B cell (primary cell): ENCODE measurements around the gene PEBP1. TPM values are rescaled to one million over a fixed set of nuclear protein-coding genes. Genes with fewer than 3 reads are reported as not detected.

ENCODE experiments used
- ATAC-seq: fragments of 200-7000 bp; cut with Tn5 transposase; one replicate; pipeline ENCODE4 v1.10.0; 2021; ENCODE audit warnings: low read depth, mild to moderate bottlenecking, moderate number of reproducible peaks, moderate library complexity
- CTCF ChIA-PET: fragments of 350-600 bp; sonication (Branson Sonifier 250); formaldehyde crosslinking; loops from one replicate; lab custom pipeline; 2021; ENCODE audit warnings: antibody characterized with exemption, inconsistent platforms; lab: Charles Lee
- POLR2A ChIA-PET: fragments of 350-600 bp; sonication (Branson Sonifier 250); formaldehyde crosslinking; loops from one replicate; lab custom pipeline; 2021; ENCODE audit warnings: antibody characterized with exemption; lab: Charles Lee
- DNase-seq: peaks from one replicate; pipeline ENCODE4 v3.0.0; 2013
- H2AFZ ChIP-seq: 2 replicates; pipeline ENCODE4 v1.6.1; 2012; ENCODE audit warnings: mild to moderate bottlenecking, low read depth, low read length; ENCODE audit not compliant: insufficient read depth, poor library complexity, severe bottlenecking
- H3K27ac ChIP-seq, 2 donors: 1 replicate in 1 of 2; 2 replicates in 1 of 2; pipeline ENCODE4 v1.5.1; 2012 to 2013; ENCODE audit warnings: low read length in 2 of 2, mild to moderate bottlenecking in 2 of 2, moderate library complexity in 1 of 2
- H3K27me3 ChIP-seq, 4 experiments: fragments of 200-600 bp in 1 of 4; sonication (generic) in 1 of 4; replicated peaks in 1 of 4; 1 replicate in 2 of 4; 2 replicates in 2 of 4; pipeline versions ENCODE4 v1.6.1 to v1.7.0; 2013 to 2016; ENCODE audit warnings: low read length in 3 of 4, mild to moderate bottlenecking in 2 of 4, mixed read lengths in 1 of 4, moderate library complexity in 1 of 4; ENCODE audit not compliant: insufficient read depth in 4 of 4, control insufficient read depth in 3 of 4; ENCODE audit errors: control extremely low read depth in 1 of 4
- H3K36me3 ChIP-seq, 2 experiments: replicated peaks in 1 of 2; 1 replicate in 1 of 2; 2 replicates in 1 of 2; pipeline versions ENCODE4 v1.6.1 to v1.7.1; 2013; ENCODE audit warnings: low read length in 1 of 2; ENCODE audit not compliant: insufficient read depth in 2 of 2, control insufficient read depth in 1 of 2; ENCODE audit errors: control extremely low read depth in 1 of 2, extremely low read depth in 1 of 2
- H3K4me1 ChIP-seq, 2 donors: fragments of 200-600 bp in 1 of 2; sonication (generic) in 1 of 2; 1 replicate in 1 of 2; 2 replicates in 1 of 2; pipeline versions ENCODE4 v1.5.1 to v1.6.1; 2013 to 2017; ENCODE audit warnings: low read length in 2 of 2; ENCODE audit not compliant: control insufficient read depth in 2 of 2, insufficient read depth in 2 of 2
- H3K4me2 ChIP-seq: replicated peaks from 2 replicates; pipeline ENCODE3; 2012; ENCODE audit warnings: mild to moderate bottlenecking, low read depth, low read length; ENCODE audit not compliant: poor library complexity, severe bottlenecking
- H3K4me3 ChIP-seq, 5 experiments: fragments of 200-600 bp in 1 of 5; sonication (generic) in 1 of 5; 1 replicate in 3 of 5; 2 replicates in 2 of 5; pipeline versions ENCODE4 v1.5.1 to v1.7.0; 2011 to 2016; ENCODE audit warnings: low read length in 4 of 5, mild to moderate bottlenecking in 4 of 5, low read depth in 2 of 5, control low read depth in 1 of 5, moderate library complexity in 1 of 5; ENCODE audit not compliant: insufficient read depth in 1 of 5; ENCODE audit errors: control extremely low read depth in 1 of 5, extremely low read depth in 1 of 5
- H3K79me2 ChIP-seq: fragments of 200-600 bp; sonication (generic); one replicate; pipeline ENCODE4 v1.6.0; 2016; ENCODE audit warnings: low read length; ENCODE audit not compliant: control insufficient read depth, insufficient read depth
- H3K9ac ChIP-seq: fragments of 200-600 bp; sonication (generic); 2 replicates; pipeline ENCODE4 v1.6.1; 2017; ENCODE audit warnings: mild to moderate bottlenecking, low read length, moderate library complexity
- H3K9me3 ChIP-seq, 3 donors: one replicate each; pipeline versions ENCODE4 v1.6.1 to v1.7.1; 2013; ENCODE audit warnings: low read length in 2 of 3; ENCODE audit not compliant: control insufficient read depth in 2 of 3, insufficient read depth in 1 of 3; ENCODE audit errors: control extremely low read depth in 1 of 3
- H4K20me1 ChIP-seq: 2 replicates; pipeline ENCODE4 v1.6.0; 2012; ENCODE audit warnings: mild to moderate bottlenecking, low read length; ENCODE audit not compliant: insufficient read depth, control insufficient read depth, poor library complexity, severe bottlenecking
- H3K27ac Mint-ChIP-seq: one replicate; pipeline ENCODE4 v1.8.0; 2021; ENCODE audit warnings: mixed read lengths
- H3K27me3 Mint-ChIP-seq: one replicate; pipeline ENCODE4 v1.8.0; 2021; ENCODE audit warnings: mixed read lengths
- H3K4me1 Mint-ChIP-seq: one replicate; pipeline ENCODE4 v1.8.0; 2021; ENCODE audit warnings: mixed read lengths
- H3K4me3 Mint-ChIP-seq: one replicate; pipeline ENCODE4 v1.8.0; 2021; ENCODE audit warnings: mixed read lengths
- H3K9me3 Mint-ChIP-seq: one replicate; pipeline ENCODE4 v1.8.0; 2022; ENCODE audit warnings: mixed read lengths; ENCODE audit not compliant: insufficient read depth
- CTCF ChIP-seq: fragments of 200-600 bp; IDR thresholded peaks from one replicate; pipeline ENCODE4 v1.8.0; 2022; ENCODE audit warnings: antibody characterized with exemption, mild to moderate bottlenecking
- EZH2 ChIP-seq: IDR thresholded peaks from 2 replicates; pipeline ENCODE4 v1.6.1; 2012; ENCODE audit warnings: borderline replicate concordance, low read depth, mild to moderate bottlenecking, moderate library complexity, low read length; ENCODE audit not compliant: insufficient read depth, poor library complexity, severe bottlenecking
- WGBS: methylation state at CpG from one replicate; pipeline ENCODE4 v1.1.5; 2013; ENCODE audit warnings: missing lambda C conversion rate; ENCODE audit not compliant: insufficient coverage; 5-methylcytosine and 5-hydroxymethylcytosine counted together
- intact Hi-C: fragments of 100-400 bp; cut with micrococcal nuclease; formaldehyde crosslinking; loops from one replicate; pipeline ENCODE4 v1.10.0; 2022
- polyA plus RNA-seq: library from polyadenylated mRNA; depleted of rRNA; stranded (reverse); fragments of >200 nt; gene quantifications from 2 replicates; pipeline ENCODE4 v1.2.3, GENCODE V29; 2012
- total RNA-seq, 2 donors: library from RNA; stranded (reverse); fragments of 120-200 nt in 1 of 2; gene quantifications; 1 replicate in 1 of 2; 2 replicates in 1 of 2; pipeline versions ENCODE4 v1.2.3 to v1.2.4, GENCODE V29; 2013 to 2022

PEBP1 gene
- total and polyA plus RNA-seq, 2 donors (not counting 1 experiment from before 2014, with no cell fraction given), result 76.6 to 106 TPM

DNA sequence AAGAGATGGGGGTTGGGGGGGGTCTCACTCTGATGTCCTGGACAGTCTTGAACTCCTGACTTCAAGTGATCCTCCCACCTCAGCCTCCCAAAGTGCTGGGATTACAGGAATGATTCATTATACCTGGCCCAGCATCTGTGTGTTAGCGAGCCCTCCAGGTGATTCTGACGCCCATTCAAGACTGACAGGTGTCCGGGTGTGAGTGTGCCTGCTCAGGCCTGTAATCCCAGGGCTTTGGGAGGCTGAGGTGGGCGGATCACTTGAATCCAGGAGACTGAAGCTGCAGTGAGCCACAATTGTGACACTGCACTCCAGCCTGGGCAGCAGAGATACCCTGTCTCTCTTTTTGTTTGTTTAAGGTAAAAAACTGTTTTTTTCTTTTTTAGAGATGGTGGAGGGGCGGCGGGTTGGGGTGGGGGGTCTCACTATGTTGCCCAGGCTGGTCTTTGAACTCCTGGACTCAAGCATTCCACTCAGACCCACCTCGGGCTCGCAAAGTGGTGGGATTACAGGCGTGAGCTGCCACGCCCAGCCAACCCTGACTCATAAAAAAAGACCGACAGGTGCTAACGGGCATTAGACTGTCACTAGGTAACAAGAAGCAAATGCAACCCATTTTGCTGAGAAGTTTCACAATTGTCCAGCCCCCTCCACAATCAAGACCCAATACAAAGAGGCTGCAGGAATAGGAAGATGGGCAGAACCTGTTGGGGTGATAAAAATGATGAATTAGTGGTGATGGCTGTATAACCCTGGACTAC lies 36.8 kb upstream of the PEBP1 start:
- H4K20me1 ChIP-seq, result no peaks in the 10 kb centered on the region
- TF ChIP-seq CTCF (no peak), EZH2 (no peak)
- H3K79me2 ChIP-seq, result no peaks in the 10 kb centered on the region
- CTCF ChIA-PET, result no interaction called here
- Mint-ChIP-seq H3K27ac (no peak overlapping the region), H3K4me1 (peaks cover 5% of the 10 kb centered on the region), H3K4me3 (no peak overlapping the region), H3K27me3 (peaks cover 16% of the 10 kb centered on the region), H3K9me3 (no peaks in the 10 kb centered on the region)
- no peak overlapping the region for H3K4me3 ChIP-seq
- no peak overlapping the region for H2AFZ ChIP-seq
- DNase-seq (no peak), ATAC-seq (no peak)
- H3K4me2 ChIP-seq, result no peak overlapping the region
- H3K27ac ChIP-seq, result no peak overlapping the region
- 89% methylated on average over 9 of the region's 12 CpGs for WGBS
- peaks cover under 1 to 6% of the 10 kb centered on the region in 2 donors for H3K4me1 ChIP-seq
- peaks cover 0 to 19% (median 3%) of the 10 kb centered on the region in 4 experiments for H3K27me3 ChIP-seq
- H3K36me3 ChIP-seq, result no peaks in the 10 kb centered on the region
- H3K9me3 ChIP-seq, result no peaks in the 10 kb centered on the region
- H3K9ac ChIP-seq, result no peak overlapping the region
- intact Hi-C loops, result no loop called here
- POLR2A ChIA-PET, result no interaction called here

DNA sequence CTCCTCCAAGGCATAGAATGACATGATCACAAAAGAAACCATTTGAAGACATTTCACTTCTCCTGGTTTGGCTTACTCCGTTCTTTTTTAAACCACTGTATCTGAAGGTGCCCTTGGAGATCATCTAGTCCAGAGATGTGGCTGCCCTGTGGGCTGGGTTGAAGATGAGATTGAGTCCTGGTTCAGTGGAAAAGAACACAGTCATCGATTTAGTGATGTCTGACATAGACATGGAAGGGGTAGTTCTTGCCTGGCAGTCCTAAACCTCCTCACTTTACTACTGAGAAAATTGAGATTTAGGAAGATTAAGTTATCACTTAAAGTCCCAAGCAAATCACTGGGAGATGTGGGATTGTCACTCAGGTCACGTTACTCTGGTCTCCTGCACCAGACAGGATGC lies 34.9 kb upstream of the PEBP1 start:
- no peaks in the 10 kb centered on the region for H3K36me3 ChIP-seq
- intact Hi-C loops, result no loop called here
- no peak overlapping the region for H3K27ac ChIP-seq
- TF ChIP-seq EZH2 (no peak), CTCF (no peak)
- CTCF ChIA-PET, result no interaction called here
- no CpG with 5 or more reads among the region's 3 CpGs for WGBS
- H3K4me3 ChIP-seq, result no peak overlapping the region
- ATAC-seq, result no peak
- no peaks in the 10 kb centered on the region for H4K20me1 ChIP-seq
- no peaks in the 10 kb centered on the region for H3K9me3 ChIP-seq
- H3K27me3 ChIP-seq, result peaks cover 0 to 31% (median 5%) of the 10 kb centered on the region in 4 experiments
- no peak overlapping the region for H3K4me2 ChIP-seq
- H3K9me3 Mint-ChIP-seq, result no peaks in the 10 kb centered on the region
- H2AFZ ChIP-seq, result no peak overlapping the region
- H3K27me3 Mint-ChIP-seq, result peaks cover 21% of the 10 kb centered on the region
- H3K27ac Mint-ChIP-seq, result no peak overlapping the region
- no peaks in the 10 kb centered on the region for H3K79me2 ChIP-seq
- peaks cover 6 to 12% of the 10 kb centered on the region in 2 donors for H3K4me1 ChIP-seq
- POLR2A ChIA-PET, result no interaction called here
- H3K4me1 Mint-ChIP-seq, result peaks cover 10% of the 10 kb centered on the region
- DNase-seq, result no peak
- H3K9ac ChIP-seq, result no peak overlapping the region
- no peak overlapping the region for H3K4me3 Mint-ChIP-seq
